Measurements from ENCODE around the gene FNDC3A. TPM values are rescaled to one million over a fixed set of nuclear protein-coding genes. Genes with fewer than 3 reads are reported as not detected.

FNDC3A gene
- total and polyA plus RNA-seq, 9 of the 15 experiments (the other 6 are each of a cell fraction or from before 2014, with no cell fraction given) = 4.1 to 22.0 (median 13.5) TPM

DNA sequence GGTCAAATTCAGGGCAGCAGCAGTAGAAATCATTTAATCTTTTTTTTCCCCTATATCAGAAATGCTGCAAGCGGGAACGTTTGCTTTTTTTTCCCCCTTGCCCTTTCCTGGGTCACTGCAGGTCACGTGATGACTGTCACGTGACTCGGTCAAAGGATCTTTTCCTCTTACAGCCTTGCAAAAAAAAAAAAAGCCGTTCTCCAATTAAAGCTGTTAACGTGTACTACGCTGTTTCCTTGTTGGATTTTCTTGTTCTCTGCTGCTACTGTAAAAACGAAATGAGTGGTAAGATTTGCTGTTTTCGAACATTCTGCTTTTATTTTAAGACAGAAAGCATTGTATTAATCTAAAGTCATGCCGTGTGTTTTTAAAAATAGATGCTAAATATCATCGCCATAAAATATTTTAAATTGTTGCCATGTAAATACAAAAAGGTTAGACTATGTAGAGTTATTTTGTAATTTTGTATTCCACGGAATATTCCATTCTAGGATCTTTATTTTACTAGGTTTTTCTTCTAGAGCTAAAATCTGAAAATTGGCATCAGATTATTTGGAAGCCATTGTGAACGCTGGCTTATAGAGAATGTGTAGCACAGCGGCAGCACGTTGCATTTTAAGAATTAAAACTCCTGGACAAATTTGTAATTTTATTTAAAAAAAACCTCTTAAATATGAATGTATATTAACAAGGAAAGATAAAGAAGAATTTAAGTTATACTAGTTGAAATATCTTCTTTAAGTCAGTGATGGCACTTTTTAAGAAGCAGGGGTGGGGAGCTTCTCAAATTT lies 134.6 kb downstream of the FNDC3A start (continued):
- TF ChIP-seq ZNF445 (CRISPR knock-in tag; IDR thresholded peaks at IDR 0.05; ENCODE audit: low read depth) (no peak), HCFC1 (IDR thresholded peaks at IDR 0.05; ENCODE audit: low read depth, low read length) (no peak), DIDO1 (tag; IDR thresholded peaks at IDR 0.05; ENCODE audit: low read depth) (peak; percentile 55; the same call in 1 of the 2 replicates), PTRF (tag; IDR thresholded peaks at IDR 0.05) (no peak), MEIS2 (IDR thresholded peaks at IDR 0.05; ENCODE audit: partially characterized antibody) (no peak), SNIP1 (IDR thresholded peaks at IDR 0.05; ENCODE audit: low read depth) (no peak), SMARCE1 (IDR thresholded peaks at IDR 0.05) (no peak), FOXK2 (conservative IDR thresholded peaks at IDR 0.05 in 1 of 2, IDR thresholded peaks at IDR 0.05 in 1 of 2; ENCODE audit: low read depth in 2 of 2) (peak in 1 of 2 experiments; percentile 84; a peak in 3 of 4 replicates), PYGO2 (tag; IDR thresholded peaks at IDR 0.05) (no peak), ATF1 (CRISPR knock-in tag; IDR thresholded peaks at IDR 0.05) (no peak), ATF1 (tag; IDR thresholded peaks at IDR 0.05) (peak; percentile 42), SAFB2 (IDR thresholded peaks at IDR 0.05; ENCODE audit: borderline replicate concordance, low read depth, low read length, severe bottlenecking) (no peak)
- TF ChIP-seq, protein P1, sequence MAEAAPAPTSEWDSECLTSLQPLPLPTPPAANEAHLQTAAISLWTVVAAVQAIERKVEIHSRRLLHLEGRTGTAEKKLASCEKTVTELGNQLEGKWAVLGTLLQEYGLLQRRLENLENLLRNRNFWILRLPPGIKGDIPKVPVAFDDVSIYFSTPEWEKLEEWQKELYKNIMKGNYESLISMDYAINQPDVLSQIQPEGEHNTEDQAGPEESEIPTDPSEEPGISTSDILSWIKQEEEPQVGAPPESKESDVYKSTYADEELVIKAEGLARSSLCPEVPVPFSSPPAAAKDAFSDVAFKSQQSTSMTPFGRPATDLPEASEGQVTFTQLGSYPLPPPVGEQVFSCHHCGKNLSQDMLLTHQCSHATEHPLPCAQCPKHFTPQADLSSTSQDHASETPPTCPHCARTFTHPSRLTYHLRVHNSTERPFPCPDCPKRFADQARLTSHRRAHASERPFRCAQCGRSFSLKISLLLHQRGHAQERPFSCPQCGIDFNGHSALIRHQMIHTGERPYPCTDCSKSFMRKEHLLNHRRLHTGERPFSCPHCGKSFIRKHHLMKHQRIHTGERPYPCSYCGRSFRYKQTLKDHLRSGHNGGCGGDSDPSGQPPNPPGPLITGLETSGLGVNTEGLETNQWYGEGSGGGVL (CRISPR knock-in tag; IDR thresholded peaks at IDR 0.05) = no peak
- TF ChIP-seq, protein P2, sequence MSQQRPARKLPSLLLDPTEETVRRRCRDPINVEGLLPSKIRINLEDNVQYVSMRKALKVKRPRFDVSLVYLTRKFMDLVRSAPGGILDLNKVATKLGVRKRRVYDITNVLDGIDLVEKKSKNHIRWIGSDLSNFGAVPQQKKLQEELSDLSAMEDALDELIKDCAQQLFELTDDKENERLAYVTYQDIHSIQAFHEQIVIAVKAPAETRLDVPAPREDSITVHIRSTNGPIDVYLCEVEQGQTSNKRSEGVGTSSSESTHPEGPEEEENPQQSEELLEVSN (IDR thresholded peaks at IDR 0.05; ENCODE audit: borderline replicate concordance in 1 of 2, extremely low read depth in 1 of 2, insufficient read depth in 1 of 2, insufficient read length in 1 of 2, low read depth in 1 of 2, low read length in 1 of 2, poor library complexity in 1 of 2, severe bottlenecking in 1 of 2) = peak in 1 of 2 experiments; percentile 72
- TF ChIP-seq, protein P3, sequence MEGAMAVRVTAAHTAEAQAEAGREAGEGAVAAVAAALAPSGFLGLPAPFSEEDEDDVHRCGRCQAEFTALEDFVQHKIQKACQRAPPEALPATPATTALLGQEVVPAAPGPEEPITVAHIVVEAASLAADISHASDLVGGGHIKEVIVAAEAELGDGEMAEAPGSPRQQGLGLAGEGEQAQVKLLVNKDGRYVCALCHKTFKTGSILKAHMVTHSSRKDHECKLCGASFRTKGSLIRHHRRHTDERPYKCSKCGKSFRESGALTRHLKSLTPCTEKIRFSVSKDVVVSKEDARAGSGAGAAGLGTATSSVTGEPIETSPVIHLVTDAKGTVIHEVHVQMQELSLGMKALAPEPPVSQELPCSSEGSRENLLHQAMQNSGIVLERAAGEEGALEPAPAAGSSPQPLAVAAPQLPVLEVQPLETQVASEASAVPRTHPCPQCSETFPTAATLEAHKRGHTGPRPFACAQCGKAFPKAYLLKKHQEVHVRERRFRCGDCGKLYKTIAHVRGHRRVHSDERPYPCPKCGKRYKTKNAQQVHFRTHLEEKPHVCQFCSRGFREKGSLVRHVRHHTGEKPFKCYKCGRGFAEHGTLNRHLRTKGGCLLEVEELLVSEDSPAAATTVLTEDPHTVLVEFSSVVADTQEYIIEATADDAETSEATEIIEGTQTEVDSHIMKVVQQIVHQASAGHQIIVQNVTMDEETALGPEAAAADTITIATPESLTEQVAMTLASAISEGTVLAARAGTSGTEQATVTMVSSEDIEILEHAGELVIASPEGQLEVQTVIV (CRISPR knock-in tag; IDR thresholded peaks at IDR 0.05; ENCODE audit: borderline replicate concordance) = no peak
- TF ChIP-seq, protein P4, sequence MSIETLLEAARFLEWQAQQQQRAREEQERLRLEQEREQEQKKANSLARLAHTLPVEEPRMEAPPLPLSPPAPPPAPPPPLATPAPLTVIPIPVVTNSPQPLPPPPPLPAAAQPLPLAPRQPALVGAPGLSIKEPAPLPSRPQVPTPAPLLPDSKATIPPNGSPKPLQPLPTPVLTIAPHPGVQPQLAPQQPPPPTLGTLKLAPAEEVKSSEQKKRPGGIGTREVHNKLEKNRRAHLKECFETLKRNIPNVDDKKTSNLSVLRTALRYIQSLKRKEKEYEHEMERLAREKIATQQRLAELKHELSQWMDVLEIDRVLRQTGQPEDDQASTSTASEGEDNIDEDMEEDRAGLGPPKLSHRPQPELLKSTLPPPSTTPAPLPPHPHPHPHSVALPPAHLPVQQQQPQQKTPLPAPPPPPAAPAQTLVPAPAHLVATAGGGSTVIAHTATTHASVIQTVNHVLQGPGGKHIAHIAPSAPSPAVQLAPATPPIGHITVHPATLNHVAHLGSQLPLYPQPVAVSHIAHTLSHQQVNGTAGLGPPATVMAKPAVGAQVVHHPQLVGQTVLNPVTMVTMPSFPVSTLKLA (conservative IDR thresholded peaks at IDR 0.05) = 0 out of 4 replicates have a peak, but pooled peaks of 1 of the 2 experiments have one; percentile 16
- TF ChIP-seq, protein P5, sequence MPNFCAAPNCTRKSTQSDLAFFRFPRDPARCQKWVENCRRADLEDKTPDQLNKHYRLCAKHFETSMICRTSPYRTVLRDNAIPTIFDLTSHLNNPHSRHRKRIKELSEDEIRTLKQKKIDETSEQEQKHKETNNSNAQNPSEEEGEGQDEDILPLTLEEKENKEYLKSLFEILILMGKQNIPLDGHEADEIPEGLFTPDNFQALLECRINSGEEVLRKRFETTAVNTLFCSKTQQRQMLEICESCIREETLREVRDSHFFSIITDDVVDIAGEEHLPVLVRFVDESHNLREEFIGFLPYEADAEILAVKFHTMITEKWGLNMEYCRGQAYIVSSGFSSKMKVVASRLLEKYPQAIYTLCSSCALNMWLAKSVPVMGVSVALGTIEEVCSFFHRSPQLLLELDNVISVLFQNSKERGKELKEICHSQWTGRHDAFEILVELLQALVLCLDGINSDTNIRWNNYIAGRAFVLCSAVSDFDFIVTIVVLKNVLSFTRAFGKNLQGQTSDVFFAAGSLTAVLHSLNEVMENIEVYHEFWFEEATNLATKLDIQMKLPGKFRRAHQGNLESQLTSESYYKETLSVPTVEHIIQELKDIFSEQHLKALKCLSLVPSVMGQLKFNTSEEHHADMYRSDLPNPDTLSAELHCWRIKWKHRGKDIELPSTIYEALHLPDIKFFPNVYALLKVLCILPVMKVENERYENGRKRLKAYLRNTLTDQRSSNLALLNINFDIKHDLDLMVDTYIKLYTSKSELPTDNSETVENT (CRISPR knock-in tag; IDR thresholded peaks at IDR 0.05) = no peak
